BJ (cell line): ENCODE results near the gene SLX4IP. TPM values are rescaled to one million over a fixed set of nuclear protein-coding genes. Genes with fewer than 3 reads are reported as not detected.

Experiments used
- CTCF ChIA-PET: fragments of 350-600 bp; formaldehyde crosslinking; extraction: SDS; loops from one replicate; lab custom pipeline; 2021; ENCODE audit warnings: antibody characterized with exemption, inconsistent platforms; lab: Yijun Ruan, JAX
- POLR2A ChIA-PET: fragments of 300-600 bp; sonication (Branson Sonifier 250); formaldehyde crosslinking; extraction: SDS; loops from one replicate; lab custom pipeline; 2021; ENCODE audit warnings: antibody characterized with exemption; lab: Charles Lee
- DNase-seq: peaks from one replicate; pipeline ENCODE4 v3.0.0-alpha.2; 2011; ENCODE audit warnings: low read depth
- H3K27me3 ChIP-seq: 2 replicates; pipeline ENCODE4 v1.6.0; 2011; ENCODE audit warnings: low read length; ENCODE audit not compliant: control insufficient read depth, insufficient read depth
- H3K36me3 ChIP-seq: 2 replicates; pipeline ENCODE4 v1.5.1; 2011; ENCODE audit warnings: low read length; ENCODE audit not compliant: control insufficient read depth, insufficient read depth
- H3K4me3 ChIP-seq: 2 replicates; pipeline ENCODE4 v1.5.1; 2011; ENCODE audit warnings: low read depth, mild to moderate bottlenecking, control low read depth, low read length
- polyA plus RNA-seq: library from polyadenylated mRNA; depleted of rRNA; stranded (reverse); fragments of >200 nt; gene quantifications from 2 replicates; pipeline ENCODE4 v1.2.3, GENCODE V29; 2011
- TF ChIP-seq, protein P1 (sequence below): IDR thresholded peaks from 2 replicates; pipeline ENCODE4 v1.5.1; 2011; ENCODE audit warnings: low read depth, mild to moderate bottlenecking, control low read depth, inconsistent platforms, low read length, moderate library complexity; ENCODE audit not compliant: insufficient read depth

The SLX4IP gene
- polyA plus RNA-seq, 1 experiment: 1.6 TPM

DNA sequence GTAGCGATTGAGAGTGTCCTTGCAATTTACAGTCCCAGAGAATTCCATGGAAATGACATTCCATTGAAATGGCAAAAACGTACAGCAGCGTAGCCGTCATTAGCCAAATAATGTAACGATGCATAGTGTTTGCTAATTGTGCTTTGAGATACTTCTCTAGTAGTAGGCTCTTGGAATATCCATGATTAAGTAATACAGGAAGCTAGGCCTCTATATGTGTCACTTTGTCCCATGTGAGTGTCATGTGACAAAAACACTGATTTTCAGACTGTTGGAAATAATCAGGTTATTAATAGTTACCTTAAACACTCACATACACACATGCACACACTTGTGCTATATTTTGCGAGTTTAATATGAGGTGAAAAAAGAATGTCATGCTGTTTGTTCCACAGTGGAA is 35.2 kb downstream of the SLX4IP start:
- POLR2A ChIA-PET: no interaction called here
- TF ChIP-seq, protein P1, sequence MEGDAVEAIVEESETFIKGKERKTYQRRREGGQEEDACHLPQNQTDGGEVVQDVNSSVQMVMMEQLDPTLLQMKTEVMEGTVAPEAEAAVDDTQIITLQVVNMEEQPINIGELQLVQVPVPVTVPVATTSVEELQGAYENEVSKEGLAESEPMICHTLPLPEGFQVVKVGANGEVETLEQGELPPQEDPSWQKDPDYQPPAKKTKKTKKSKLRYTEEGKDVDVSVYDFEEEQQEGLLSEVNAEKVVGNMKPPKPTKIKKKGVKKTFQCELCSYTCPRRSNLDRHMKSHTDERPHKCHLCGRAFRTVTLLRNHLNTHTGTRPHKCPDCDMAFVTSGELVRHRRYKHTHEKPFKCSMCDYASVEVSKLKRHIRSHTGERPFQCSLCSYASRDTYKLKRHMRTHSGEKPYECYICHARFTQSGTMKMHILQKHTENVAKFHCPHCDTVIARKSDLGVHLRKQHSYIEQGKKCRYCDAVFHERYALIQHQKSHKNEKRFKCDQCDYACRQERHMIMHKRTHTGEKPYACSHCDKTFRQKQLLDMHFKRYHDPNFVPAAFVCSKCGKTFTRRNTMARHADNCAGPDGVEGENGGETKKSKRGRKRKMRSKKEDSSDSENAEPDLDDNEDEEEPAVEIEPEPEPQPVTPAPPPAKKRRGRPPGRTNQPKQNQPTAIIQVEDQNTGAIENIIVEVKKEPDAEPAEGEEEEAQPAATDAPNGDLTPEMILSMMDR: no peak
- no peak overlapping the region for H3K4me3 ChIP-seq
- no peaks in the 10 kb centered on the region for H3K36me3 ChIP-seq
- CTCF ChIA-PET: interaction anchor here (1.0 to 2.4 kb wide), 2 partner anchors 43 to 201 kb away, joined by 3 to 7 read pairs; no protein-coding TSS in a partner anchor
- H3K27me3 ChIP-seq: no peaks in the 10 kb centered on the region
- no peak for DNase-seq

DNA sequence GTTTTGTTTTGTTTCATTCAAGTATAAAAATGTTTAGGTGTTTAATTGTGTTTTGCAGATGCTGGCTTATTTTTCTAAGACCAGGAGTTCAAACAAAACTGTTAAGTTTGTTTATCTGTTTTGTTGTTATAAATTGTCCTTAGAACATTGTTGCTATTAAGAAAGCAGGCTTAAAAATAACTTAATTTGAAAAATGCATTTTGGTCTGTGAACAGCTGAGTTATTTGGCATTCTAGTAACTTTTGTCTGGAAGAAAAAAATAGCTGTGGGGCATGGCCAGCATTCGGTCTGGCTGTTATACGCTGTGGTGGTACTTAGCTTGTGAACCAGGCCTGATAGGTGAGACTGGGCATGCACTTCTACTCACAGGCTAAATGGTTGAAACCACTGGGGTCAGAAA is 37.8 kb downstream of the SLX4IP start:
- DNase-seq: no peak
- TF ChIP-seq, protein P1: no peak
- POLR2A ChIA-PET: no interaction called here
- CTCF ChIA-PET: no interaction called here
- Histone ChIP-seq H3K36me3 (no peaks in the 10 kb centered on the region), H3K27me3 (no peaks in the 10 kb centered on the region), H3K4me3 (no peak overlapping the region)

DNA sequence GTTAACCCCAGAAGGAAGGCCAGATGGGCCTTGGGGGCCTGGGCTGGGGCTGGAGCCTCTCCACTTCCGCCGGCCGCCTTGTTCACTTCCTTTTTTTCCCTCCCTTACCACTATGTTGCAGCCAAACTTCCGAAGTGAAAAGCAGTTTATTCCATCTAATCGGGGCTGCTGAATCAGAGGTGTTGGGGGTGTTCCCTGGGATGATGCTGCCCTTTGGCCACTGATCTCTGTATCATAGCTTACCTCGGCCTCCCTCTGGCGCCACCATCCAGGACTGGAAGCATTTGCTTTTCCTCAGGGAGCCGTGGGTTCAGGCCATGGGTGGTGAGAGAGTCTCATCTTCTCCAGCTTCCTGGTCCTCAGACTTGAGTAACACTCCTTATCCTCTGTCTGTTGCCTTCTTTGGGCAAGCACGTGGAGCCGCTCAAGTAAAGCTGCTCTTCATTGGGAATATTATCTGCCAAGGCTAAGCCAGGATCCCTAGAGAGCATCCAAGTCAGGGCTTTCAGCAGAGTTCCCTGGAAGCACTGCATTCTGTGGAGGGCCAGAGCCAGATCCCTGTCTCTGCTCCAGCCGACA is 39.6 kb downstream of the SLX4IP start:
- DNase-seq: no peak
- ChIA-PET POLR2A (no interaction called here), CTCF (interaction anchor here (0.7 kb wide), 1 partner anchor 496 kb away, joined by 3 read pairs; no protein-coding TSS in a partner anchor)
- no peak overlapping the region for H3K4me3 ChIP-seq
- TF ChIP-seq, protein P1: no peak
- H3K27me3 ChIP-seq: no peaks in the 10 kb centered on the region
- H3K36me3 ChIP-seq: no peaks in the 10 kb centered on the region

DNA sequence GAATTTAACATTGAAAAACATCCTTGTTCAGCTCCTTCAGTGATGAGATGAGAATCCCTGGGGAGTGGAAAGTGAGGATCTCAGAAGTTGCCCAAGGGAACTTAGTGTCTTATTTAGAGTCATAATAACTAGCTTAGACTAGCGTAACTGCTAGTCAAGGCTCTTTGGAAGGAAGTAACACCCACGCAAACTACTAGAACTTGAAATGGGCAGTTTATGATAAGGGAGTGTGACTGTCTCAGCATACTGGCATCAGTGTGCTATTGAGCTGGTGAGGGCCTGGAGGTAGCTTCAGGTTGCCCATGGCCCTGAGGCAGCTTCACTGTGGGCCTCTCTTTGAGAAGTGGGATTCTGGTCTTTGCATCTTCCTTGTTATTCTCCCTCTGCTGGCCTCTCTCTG is 40.1 kb downstream of the SLX4IP start:
- H3K36me3 ChIP-seq: no peaks in the 10 kb centered on the region
- CTCF ChIA-PET: interaction anchor here (0.7 to 1.4 kb wide), 3 partner anchors 61 to 497 kb away, joined by 3 read pairs; no protein-coding TSS in a partner anchor
- POLR2A ChIA-PET: no interaction called here
- TF ChIP-seq, protein P1: no peak
- no peak for DNase-seq
- H3K27me3 ChIP-seq: no peaks in the 10 kb centered on the region
- H3K4me3 ChIP-seq: no peak overlapping the region

DNA sequence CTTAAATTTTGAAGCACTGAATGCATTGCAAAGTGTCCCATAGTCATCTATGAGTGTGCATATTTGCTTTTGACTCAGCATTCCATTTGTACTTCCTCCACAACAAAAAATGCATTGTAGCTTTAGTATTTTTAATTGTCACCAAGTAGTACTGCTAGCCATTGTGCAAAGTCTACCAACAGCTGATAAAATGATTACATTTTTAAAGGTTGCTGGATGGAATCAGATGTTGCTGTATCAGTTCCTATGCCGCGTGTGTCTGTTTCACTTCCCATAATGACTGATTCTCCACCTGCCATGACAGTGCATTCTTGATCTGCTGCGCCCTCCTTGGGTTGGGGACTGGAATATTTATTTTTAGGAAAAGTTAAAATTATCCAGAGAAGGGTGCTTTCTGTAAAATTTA is 41.2 kb downstream of the SLX4IP start:
- Histone ChIP-seq H3K36me3 (no peaks in the 10 kb centered on the region), H3K4me3 (no peak overlapping the region), H3K27me3 (no peaks in the 10 kb centered on the region)
- POLR2A ChIA-PET: interaction anchor here (0.5 kb wide), 1 partner anchor 390 kb away, joined by 3 read pairs; no protein-coding TSS in a partner anchor
- DNase-seq: peak; percentile 7
- CTCF ChIA-PET: interaction anchor here (1.0 to 1.4 kb wide), 2 partner anchors 60 to 77 kb away, joined by 3 read pairs; no protein-coding TSS in a partner anchor
- TF ChIP-seq, protein P1: no peak
